ENCODE data around the gene PTH1R. TPM values are rescaled to one million over a fixed set of nuclear protein-coding genes. Genes with fewer than 3 reads are reported as not detected.

The PTH1R gene
- polyA plus RNA-seq, 2 of the 4 experiments (the other 2 are of a cell fraction) = 0.45 to 0.53 TPM

GRCh38 chr3:46854555-46854991, 22.9 kb upstream of the PTH1R start:
- ATAC-seq = no peak
- Histone ChIP-seq H3K4me1 (no peaks in the 10 kb centered on the region), H3K4me3 (no peak overlapping the region), H3K9me3 (no peaks in the 10 kb centered on the region), H3K27ac (no peak overlapping the region), H3K4me2 (no peak overlapping the region)
- no peak for DNase-seq (ENCODE audit: low read depth in 1 of 2, low spot score in 1 of 2)
- no peak for FAIRE-seq
- WGBS (ENCODE audit: missing lambda C conversion rate) = 16% methylated on average over 3 of the region's 5 CpGs
- no peak for TF ChIP-seq TFCP2L1 (CRISPR knock-in tag; IDR thresholded peaks at IDR 0.05)
- TF ChIP-seq, protein P1, sequence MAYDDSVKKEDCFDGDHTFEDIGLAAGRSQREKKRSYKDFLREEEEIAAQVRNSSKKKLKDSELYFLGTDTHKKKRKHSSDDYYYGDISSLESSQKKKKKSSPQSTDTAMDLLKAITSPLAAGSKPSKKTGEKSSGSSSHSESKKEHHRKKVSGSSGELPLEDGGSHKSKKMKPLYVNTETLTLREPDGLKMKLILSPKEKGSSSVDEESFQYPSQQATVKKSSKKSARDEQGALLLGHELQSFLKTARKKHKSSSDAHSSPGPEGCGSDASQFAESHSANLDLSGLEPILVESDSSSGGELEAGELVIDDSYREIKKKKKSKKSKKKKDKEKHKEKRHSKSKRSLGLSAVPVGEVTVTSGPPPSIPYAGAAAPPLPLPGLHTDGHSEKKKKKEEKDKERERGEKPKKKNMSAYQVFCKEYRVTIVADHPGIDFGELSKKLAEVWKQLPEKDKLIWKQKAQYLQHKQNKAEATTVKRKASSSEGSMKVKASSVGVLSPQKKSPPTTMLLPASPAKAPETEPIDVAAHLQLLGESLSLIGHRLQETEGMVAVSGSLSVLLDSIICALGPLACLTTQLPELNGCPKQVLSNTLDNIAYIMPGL (CRISPR knock-in tag; IDR thresholded peaks at IDR 0.05; ENCODE audit: borderline replicate concordance) = no peak
- ChIA-PET POLR2A (no interaction called here), CTCF (interaction anchor here (0.7 to 1.0 kb wide), 2 partner anchors 8 to 19 kb away, joined by 3 read pairs; no protein-coding TSS in a partner anchor)

DNA sequence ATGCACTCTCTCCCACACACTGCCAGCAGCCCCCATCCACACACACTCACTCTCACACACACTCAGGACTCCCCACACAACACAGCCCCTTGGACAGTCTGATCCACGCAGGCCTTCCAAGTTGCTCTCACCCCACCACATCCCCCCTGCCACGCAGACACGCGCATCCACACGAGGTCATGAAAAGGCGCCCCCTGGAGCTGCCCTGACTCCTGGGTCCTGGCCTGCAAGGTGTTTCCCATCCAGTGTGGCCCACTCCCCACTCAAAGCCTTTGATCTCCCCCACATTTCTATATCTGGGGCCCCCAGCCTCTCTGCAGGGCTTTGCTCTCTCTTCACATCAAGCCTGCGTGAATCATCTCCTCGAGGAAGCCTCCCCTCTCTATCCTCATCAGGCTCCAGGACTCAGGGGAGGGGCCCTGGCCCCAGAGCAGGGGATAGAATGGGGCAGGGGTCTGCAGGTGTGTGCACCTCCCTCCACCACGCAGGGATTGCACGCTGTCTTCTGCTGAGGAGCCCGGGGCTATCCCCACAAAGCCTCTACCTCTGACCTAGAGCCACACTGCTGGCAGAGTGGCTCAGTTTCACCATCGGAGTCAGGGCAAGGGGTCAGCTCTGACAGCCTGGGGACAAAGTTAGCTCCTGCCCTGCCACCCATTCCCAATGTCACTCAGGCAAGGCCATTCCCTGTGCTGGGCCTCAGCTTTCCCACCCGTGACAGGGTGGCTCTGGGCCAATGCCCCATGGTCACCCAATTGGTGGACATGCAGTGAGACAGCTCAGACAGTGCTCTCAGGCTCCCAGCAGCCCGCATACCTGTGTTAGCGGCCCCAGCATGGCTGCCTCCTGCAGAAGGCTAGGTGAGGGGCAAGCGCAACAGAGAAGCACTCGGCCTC, 20.7 kb upstream of the PTH1R start:
- 78% methylated on average over 8 of the region's 17 CpGs for whole genome bisulfite sequencing (ENCODE audit: missing lambda C conversion rate)
- ChIA-PET POLR2A (no interaction called here), CTCF (interaction anchor here (0.8 to 1.4 kb wide), 3 partner anchors 10 to 63 kb away, joined by 3 to 5 read pairs (median 4); no protein-coding TSS in a partner anchor)
- Histone ChIP-seq H3K4me1 (no peaks in the 10 kb centered on the region), H3K9me3 (no peaks in the 10 kb centered on the region), H3K4me3 (no peak overlapping the region), H3K27ac (no peak overlapping the region), H3K4me2 (no peak overlapping the region)
- ATAC-seq (no peak), DNase-seq (ENCODE audit: low read depth in 1 of 2, low spot score in 1 of 2) (no peak), FAIRE-seq (no peak)
- TF ChIP-seq JUNB (IDR thresholded peaks at IDR 0.05) = no peak

GRCh38 chr3:46857485-46858341, 19.8 kb upstream of the PTH1R start:
- ChIA-PET CTCF (interaction anchor here (0.8 to 1.4 kb wide), 3 partner anchors 9 to 62 kb away, joined by 3 to 5 read pairs (median 4); no protein-coding TSS in a partner anchor), POLR2A (no interaction called here)
- FAIRE-seq = no peak

GRCh38 chr3:46858456-46858855, 19.1 kb upstream of the PTH1R start:
- DNase-seq (ENCODE audit: low read depth in 1 of 2, low spot score in 1 of 2) (no peak), ATAC-seq (no peak), FAIRE-seq (no peak)
- WGBS (ENCODE audit: missing lambda C conversion rate) = 33% methylated on average over 3 of the region's 6 CpGs
- Histone ChIP-seq H3K4me1 (no peaks in the 10 kb centered on the region), H3K4me3 (no peak overlapping the region), H3K9me3 (no peaks in the 10 kb centered on the region), H3K27ac (no peak overlapping the region), H3K4me2 (no peak overlapping the region)
- CTCF ChIA-PET = interaction anchor here (1.4 kb wide), 1 partner anchor 37 kb away, joined by 7 read pairs; no protein-coding TSS in a partner anchor
- TF ChIP-seq JUNB (IDR thresholded peaks at IDR 0.05) (no peak), GATA3 (IDR thresholded peaks at IDR 0.05; ENCODE audit: borderline replicate concordance) (no peak), HOXB5 (CRISPR knock-in tag; IDR thresholded peaks at IDR 0.05) (no peak), RFX5 (IDR thresholded peaks at IDR 0.05) (no peak), KDM5A (IDR thresholded peaks at IDR 0.05) (no peak), ZNF302 (CRISPR knock-in tag; IDR thresholded peaks at IDR 0.05) (no peak), ESRRA (IDR thresholded peaks at IDR 0.05; ENCODE audit: borderline replicate concordance, low read length) (no peak), POLR2A (IDR thresholded peaks at IDR 0.05; ENCODE audit: low read length) (no peak), MAFK (IDR thresholded peaks at IDR 0.05; ENCODE audit: partially characterized antibody) (no peak), SMC3 (IDR thresholded peaks at IDR 0.05) (no peak)
- POLR2A ChIA-PET = no interaction called here

More at GRCh38 chr3:46857485-46858341, 19.8 kb upstream of the PTH1R start:
- TF ChIP-seq, protein P2, sequence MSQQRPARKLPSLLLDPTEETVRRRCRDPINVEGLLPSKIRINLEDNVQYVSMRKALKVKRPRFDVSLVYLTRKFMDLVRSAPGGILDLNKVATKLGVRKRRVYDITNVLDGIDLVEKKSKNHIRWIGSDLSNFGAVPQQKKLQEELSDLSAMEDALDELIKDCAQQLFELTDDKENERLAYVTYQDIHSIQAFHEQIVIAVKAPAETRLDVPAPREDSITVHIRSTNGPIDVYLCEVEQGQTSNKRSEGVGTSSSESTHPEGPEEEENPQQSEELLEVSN (IDR thresholded peaks at IDR 0.05; ENCODE audit: borderline replicate concordance, low read depth) = no peak
- no peak for TF ChIP-seq HOXA7 (CRISPR knock-in tag; IDR thresholded peaks at IDR 0.05)
- no peak for TF ChIP-seq PBX3 (IDR thresholded peaks at IDR 0.05)
- H3K9me3 ChIP-seq = no peaks in the 10 kb centered on the region
- ATAC-seq (no peak), DNase-seq (ENCODE audit: low read depth in 1 of 2, low spot score in 1 of 2) (no peak)
- no peak overlapping the region for H3K4me2 ChIP-seq
- 39% methylated on average over 8 of the region's 10 CpGs for WGBS (ENCODE audit: missing lambda C conversion rate)
- H3K27ac ChIP-seq = no peak overlapping the region
- no peaks in the 10 kb centered on the region for H3K4me1 ChIP-seq
- no peak overlapping the region for H3K4me3 ChIP-seq
